ENCODE measurements around the gene TOP3A. TPM values are rescaled to one million over a fixed set of nuclear protein-coding genes. Genes with fewer than 3 reads are reported as not detected.

TOP3A gene
- total RNA-seq, 1 experiment from 2014 or later = 68.7 TPM

DNA sequence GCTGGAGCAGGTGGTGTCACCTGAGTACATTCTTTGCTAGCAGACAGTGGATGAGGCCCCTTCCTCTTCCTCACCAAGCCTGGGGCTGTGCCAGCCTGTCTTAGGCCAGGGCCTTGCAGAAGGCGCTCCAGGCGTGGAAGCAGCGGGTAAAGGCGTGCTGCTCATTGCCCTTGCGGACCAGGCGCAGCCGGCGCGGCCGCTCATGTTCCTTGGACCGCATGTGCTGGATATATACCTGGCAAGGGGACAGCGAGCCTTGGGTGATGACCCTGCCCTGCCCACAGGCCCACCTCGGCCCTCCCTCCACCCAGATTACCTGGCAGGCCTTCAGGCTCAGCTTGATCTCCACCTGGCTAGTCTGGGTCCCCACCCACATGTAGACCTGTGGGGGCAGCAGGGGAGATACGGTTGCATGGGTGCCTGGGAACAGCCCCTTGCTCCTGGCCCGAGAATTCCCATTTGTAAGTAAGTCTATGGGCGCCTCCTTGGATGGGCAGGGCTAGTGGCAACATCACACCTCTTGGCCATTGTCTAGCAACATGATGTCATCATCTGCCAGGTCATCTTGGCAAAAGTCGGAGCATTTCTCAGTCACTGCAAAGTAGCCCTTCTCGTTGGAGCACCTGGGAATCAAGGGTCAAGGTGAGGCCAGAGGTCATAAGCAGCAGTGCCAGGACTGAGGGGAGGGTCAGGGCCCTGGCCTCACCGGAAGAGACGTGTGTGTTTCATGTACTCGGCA, 69.6 kb downstream of the TOP3A start:
- Mint-ChIP-seq H3K27me3 (ENCODE audit: low read depth) (no peaks in the 10 kb centered on the region; the same call in 1 of the 2 replicates), H3K36me3 (ENCODE audit: insufficient read depth in 1 of 3, low read depth in 3 of 3) (peaks cover 13 to 81% (median 65%) of the 10 kb centered on the region in 3 experiments; a peak in 6 of 7 replicates), H3K9me3 (no peaks in the 10 kb centered on the region; a peak in 1 of 5 replicates), H3K4me1 (peaks cover 13 to 25% of the 10 kb centered on the region in 2 experiments), H3K4me3 (no peak overlapping the region), H3K27ac (peak overlapping the region in 1 of 3 experiments; percentile 91; a peak in 1 of 7 replicates)
- Histone ChIP-seq H3T11ph (ENCODE audit: low read length) (no peak overlapping the region), H2BK120ac (ENCODE audit: low read depth, low read length, poor library complexity, severe bottlenecking) (no peak overlapping the region), H2BK15ac (ENCODE audit: low read depth, low read length) (no peak overlapping the region), H2BK20ac (ENCODE audit: low read depth, low read length, poor library complexity, severe bottlenecking) (no peak overlapping the region), H2BK12ac (ENCODE audit: insufficient read length, low read depth, low read length) (no peak overlapping the region), H3K4me1 (ENCODE audit: insufficient read depth, low read length) (peaks cover 3% of the 10 kb centered on the region; the same call in 1 of the 2 replicates), H3K56ac (ENCODE audit: insufficient read length, low read depth, low read length) (no peak overlapping the region), H3K79me1 (ENCODE audit: insufficient read depth, low read depth, low read length, poor library complexity, severe bottlenecking) (no peaks in the 10 kb centered on the region), H3K23me2 (ENCODE audit: insufficient read length, low read depth, low read length, poor library complexity, severe bottlenecking) (no peaks in the 10 kb centered on the region), H4K91ac (ENCODE audit: insufficient read length, low read depth, low read length) (no peak overlapping the region), H3K18ac (ENCODE audit: insufficient read length, low read depth, low read length) (no peak overlapping the region), H3K23ac (ENCODE audit: insufficient read length, low read depth, low read length) (no peak overlapping the region), H4K8ac (replicated peaks; ENCODE audit: insufficient read length, low read depth, low read length) (no peak overlapping the region), H2BK5ac (ENCODE audit: insufficient read length, low read length) (no peak overlapping the region), H3K4me2 (ENCODE audit: insufficient read depth, insufficient read length, low read length) (no peak overlapping the region), H4K20me1 (ENCODE audit: control insufficient read depth, insufficient read depth, insufficient read length) (peaks cover 3% of the 10 kb centered on the region), H3K4ac (ENCODE audit: low read depth, low read length) (no peak overlapping the region), H3K9ac (ENCODE audit: extremely low read depth, insufficient read length, low read length) (no peak overlapping the region), H3K14ac (ENCODE audit: insufficient read depth, low read length) (no peak overlapping the region), H3K27ac (ENCODE audit: insufficient read length, low read depth, low read length) (no peak overlapping the region), H3K27me3 (ENCODE audit: insufficient read depth, low read length) (no peaks in the 10 kb centered on the region), H3K9me3 (ENCODE audit: control insufficient read depth, low read depth, low read length) (no peaks in the 10 kb centered on the region), H2AFZ (ENCODE audit: low read length) (no peak overlapping the region), H2AK5ac (ENCODE audit: insufficient read length, low read length) (no peak overlapping the region), H3K79me2 (ENCODE audit: insufficient read depth, low read length) (no peaks in the 10 kb centered on the region), H4K5ac (ENCODE audit: insufficient read length, low read depth, low read length) (no peak overlapping the region)
- no peak for DNase-seq
- no CpG with 5 or more reads among the region's 21 CpGs for WGBS (ENCODE audit: extremely low coverage, insufficient read length, low lambda C conversion rate)
- TF ChIP-seq CTCF (conservative IDR thresholded peaks at IDR 0.05) = no peak
